ENCODE measurements around the gene CSGALNACT2.

DNA sequence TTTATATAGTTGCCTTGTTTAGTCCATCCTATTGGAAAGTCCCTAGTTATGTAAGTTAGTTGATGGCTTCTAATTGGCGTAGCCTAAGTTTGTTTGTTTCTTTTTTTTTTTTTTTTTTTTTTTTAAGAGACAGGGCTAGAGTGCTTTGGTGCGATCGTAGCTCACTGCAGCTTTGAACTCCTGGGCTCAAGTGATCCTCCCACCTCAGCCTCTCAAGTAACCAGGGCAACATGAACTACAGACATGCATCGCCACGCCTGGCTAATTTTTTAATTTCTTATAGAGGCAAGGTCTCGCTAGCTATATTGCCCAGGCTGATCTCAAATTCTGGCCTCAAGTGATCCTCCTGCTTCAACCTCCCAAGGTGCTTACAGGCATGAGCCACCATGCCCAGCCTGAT lies 7.1 kb downstream of the CSGALNACT2 start:
- TF ChIP-seq CTCF (IDR thresholded peaks at IDR 0.05) (no peak), ZNF532 (CRISPR knock-in tag; IDR thresholded peaks at IDR 0.05; ENCODE audit: borderline replicate concordance) (no peak)
- TF ChIP-seq, protein P1, sequence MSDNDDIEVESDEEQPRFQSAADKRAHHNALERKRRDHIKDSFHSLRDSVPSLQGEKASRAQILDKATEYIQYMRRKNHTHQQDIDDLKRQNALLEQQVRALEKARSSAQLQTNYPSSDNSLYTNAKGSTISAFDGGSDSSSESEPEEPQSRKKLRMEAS (CRISPR knock-in tag; IDR thresholded peaks at IDR 0.05), result no peak
